NCI-H69 (cell line): Measurements from ENCODE around the gene YY1.
"Not testable (repeated sequence)": the region's sequence is repeated elsewhere in the genome, so short reads cannot be mapped to it uniquely, and the experiment has no call there.

ENCODE experiments used
- DNase-seq: peaks from one replicate; lab custom pipeline; 2025; lab: John Stamatoyannopoulos, UW

The YY1 gene

GRCh38 chr14:100243020-100243419 lies 4.1 kb downstream of the YY1 start:
- DNase-seq: no peak

- peak; percentile 79 for DNase-seq
Observed at GRCh38 chr14:100246809-100247428, 8.0 kb downstream of the YY1 start.

GRCh38 chr14:100250732-100251465 lies 12.0 kb downstream of the YY1 start:
- no peak for DNase-seq

- DNase-seq: no peak
Observed at GRCh38 chr14:100252684-100253083, 13.7 kb downstream of the YY1 start.

GRCh38 chr14:100256339-100256895 lies 17.5 kb downstream of the YY1 start:
- no peak for DNase-seq

- no peak for DNase-seq
Observed at GRCh38 chr14:100261621-100262020, 22.7 kb downstream of the YY1 start.

GRCh38 chr14:100262545-100262944 lies 23.6 kb downstream of the YY1 start:
- no peak for DNase-seq

GRCh38 chr14:100263141-100263540 lies 24.2 kb downstream of the YY1 start:
- no peak for DNase-seq

- DNase-seq: no peak
Observed at GRCh38 chr14:100267990-100268389, 29.0 kb downstream of the YY1 start.

- DNase-seq: no peak
Observed at GRCh38 chr14:100268591-100269207, 29.8 kb downstream of the YY1 start.

GRCh38 chr14:100271247-100271939 lies 32.4 kb downstream of the YY1 start:
- DNase-seq: peak; percentile 43

GRCh38 chr14:100274250-100274649 lies 35.3 kb downstream of the YY1 start:
- no peak for DNase-seq

GRCh38 chr14:100275214-100275613 lies 36.3 kb downstream of the YY1 start:
- peak; percentile 18 for DNase-seq

- no peak for DNase-seq
Observed at GRCh38 chr14:100278702-100279101, 39.8 kb downstream of the YY1 start.

- DNase-seq: no peak
Observed at GRCh38 chr14:100279133-100279532, 40.2 kb downstream of the YY1 start.

- DNase-seq: no peak
Observed at GRCh38 chr14:100279563-100279962, 40.6 kb downstream of the YY1 start.

GRCh38 chr14:100281286-100282082 lies 42.5 kb downstream of the YY1 start:
- DNase-seq: no peak

- DNase-seq: no peak
Observed at GRCh38 chr14:100282083-100282350, 43.1 kb downstream of the YY1 start.

- DNase-seq: no peak
Observed at GRCh38 chr14:100282766-100283419, 43.9 kb downstream of the YY1 start.

- not testable (repeated sequence) for DNase-seq
Observed at GRCh38 chr14:100283436-100283835, 44.5 kb downstream of the YY1 start.
